Glutamatergic neuron (in vitro differentiated cells): ENCODE results near the gene RAB7B. TPM values are rescaled to one million over a fixed set of nuclear protein-coding genes. Genes with fewer than 3 reads are reported as not detected.

Source experiments
- DNase-seq: peaks from one replicate; pipeline ENCODE4 v3.0.0; 2022
- H3K27ac Mint-ChIP-seq: one replicate; pipeline ENCODE4 v1.8.0; 2020; ENCODE audit warnings: mild to moderate bottlenecking, mixed read lengths, inconsistent platforms; ENCODE audit not compliant: unreplicated experiment
- H3K27me3 Mint-ChIP-seq: one replicate; pipeline ENCODE4 v1.8.0; 2020; ENCODE audit warnings: mild to moderate bottlenecking, moderate library complexity, mixed read lengths, inconsistent platforms; ENCODE audit not compliant: unreplicated experiment
- H3K36me3 Mint-ChIP-seq: one replicate; pipeline ENCODE4 v1.8.0; 2020; ENCODE audit warnings: mild to moderate bottlenecking, mixed read lengths, inconsistent platforms; ENCODE audit not compliant: unreplicated experiment
- H3K4me1 Mint-ChIP-seq: one replicate; pipeline ENCODE4 v1.8.0; 2020; ENCODE audit warnings: mild to moderate bottlenecking, low read depth, mixed read lengths, inconsistent platforms; ENCODE audit not compliant: unreplicated experiment
- H3K4me3 Mint-ChIP-seq: one replicate; pipeline ENCODE4 v1.8.0; 2020; ENCODE audit warnings: mild to moderate bottlenecking, mixed read lengths, inconsistent platforms; ENCODE audit not compliant: unreplicated experiment
- H3K9me3 Mint-ChIP-seq: one replicate; pipeline ENCODE4 v1.8.0; 2020; ENCODE audit warnings: mild to moderate bottlenecking, moderate library complexity, mixed read lengths, inconsistent platforms; ENCODE audit not compliant: unreplicated experiment
- total RNA-seq: library from RNA; stranded (reverse); fragmentation: NEBNext Ultra II Directional; extraction: Animal tissue kit (Norgen Biotek cat#: 25700); gene quantifications from one replicate; pipeline ENCODE4 v1.2.1, GENCODE V29; 2021; ENCODE audit not compliant: unreplicated experiment
- TF ChIP-seq, protein P1 (sequence below): fragments of 200-600 bp; sonication (generic); IDR thresholded peaks from one replicate; pipeline ENCODE4 v1.5.0; 2021; ENCODE audit not compliant: partially characterized antibody, unreplicated experiment

The RAB7B gene
- total RNA-seq, 1 donor from 2014 or later, result not detected

DNA sequence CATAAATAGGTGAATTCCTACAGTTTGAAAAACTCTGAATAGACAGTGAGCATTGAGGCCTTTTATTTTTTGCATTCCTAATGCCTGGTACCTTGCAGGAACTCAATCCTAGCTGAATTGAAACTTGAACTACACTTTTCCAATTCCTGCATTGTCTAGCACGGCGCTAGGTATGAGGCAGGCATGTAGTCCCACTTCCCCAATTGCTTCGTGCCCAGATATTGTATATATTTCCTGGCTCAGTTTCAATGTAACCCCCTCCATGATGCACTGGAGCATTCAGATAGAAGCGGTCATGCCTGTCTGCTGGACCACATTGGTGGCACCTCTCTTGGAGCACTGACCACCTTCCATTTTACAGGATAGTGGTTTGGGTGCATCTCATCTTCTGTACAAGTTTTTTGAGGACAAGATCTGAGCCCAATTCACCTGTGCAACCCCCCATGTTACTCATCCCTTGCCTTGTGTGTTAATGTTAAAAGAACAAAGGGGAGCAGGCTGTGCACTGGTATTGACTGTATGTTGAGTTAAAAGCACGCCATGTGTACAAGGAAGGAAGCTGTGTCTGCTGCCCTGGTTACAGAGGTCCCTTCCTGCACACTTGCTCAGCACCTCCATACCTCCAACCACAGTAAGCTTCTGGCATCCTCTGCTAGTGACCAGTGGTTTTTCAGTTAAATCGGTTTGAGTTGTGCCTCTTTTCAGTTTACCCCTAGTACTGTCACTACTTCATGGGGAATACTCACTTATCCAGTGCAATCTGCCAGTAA is 10.0 kb upstream of the RAB7B start:
- H3K27me3 Mint-ChIP-seq, result no peaks in the 10 kb centered on the region
- TF ChIP-seq, protein P1, sequence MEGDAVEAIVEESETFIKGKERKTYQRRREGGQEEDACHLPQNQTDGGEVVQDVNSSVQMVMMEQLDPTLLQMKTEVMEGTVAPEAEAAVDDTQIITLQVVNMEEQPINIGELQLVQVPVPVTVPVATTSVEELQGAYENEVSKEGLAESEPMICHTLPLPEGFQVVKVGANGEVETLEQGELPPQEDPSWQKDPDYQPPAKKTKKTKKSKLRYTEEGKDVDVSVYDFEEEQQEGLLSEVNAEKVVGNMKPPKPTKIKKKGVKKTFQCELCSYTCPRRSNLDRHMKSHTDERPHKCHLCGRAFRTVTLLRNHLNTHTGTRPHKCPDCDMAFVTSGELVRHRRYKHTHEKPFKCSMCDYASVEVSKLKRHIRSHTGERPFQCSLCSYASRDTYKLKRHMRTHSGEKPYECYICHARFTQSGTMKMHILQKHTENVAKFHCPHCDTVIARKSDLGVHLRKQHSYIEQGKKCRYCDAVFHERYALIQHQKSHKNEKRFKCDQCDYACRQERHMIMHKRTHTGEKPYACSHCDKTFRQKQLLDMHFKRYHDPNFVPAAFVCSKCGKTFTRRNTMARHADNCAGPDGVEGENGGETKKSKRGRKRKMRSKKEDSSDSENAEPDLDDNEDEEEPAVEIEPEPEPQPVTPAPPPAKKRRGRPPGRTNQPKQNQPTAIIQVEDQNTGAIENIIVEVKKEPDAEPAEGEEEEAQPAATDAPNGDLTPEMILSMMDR, result no peak
- no peak overlapping the region for H3K4me3 Mint-ChIP-seq
- no peak for DNase-seq
- H3K4me1 Mint-ChIP-seq, result no peaks in the 10 kb centered on the region
- no peaks in the 10 kb centered on the region for H3K36me3 Mint-ChIP-seq
- H3K27ac Mint-ChIP-seq, result no peak overlapping the region
- no peaks in the 10 kb centered on the region for H3K9me3 Mint-ChIP-seq

DNA sequence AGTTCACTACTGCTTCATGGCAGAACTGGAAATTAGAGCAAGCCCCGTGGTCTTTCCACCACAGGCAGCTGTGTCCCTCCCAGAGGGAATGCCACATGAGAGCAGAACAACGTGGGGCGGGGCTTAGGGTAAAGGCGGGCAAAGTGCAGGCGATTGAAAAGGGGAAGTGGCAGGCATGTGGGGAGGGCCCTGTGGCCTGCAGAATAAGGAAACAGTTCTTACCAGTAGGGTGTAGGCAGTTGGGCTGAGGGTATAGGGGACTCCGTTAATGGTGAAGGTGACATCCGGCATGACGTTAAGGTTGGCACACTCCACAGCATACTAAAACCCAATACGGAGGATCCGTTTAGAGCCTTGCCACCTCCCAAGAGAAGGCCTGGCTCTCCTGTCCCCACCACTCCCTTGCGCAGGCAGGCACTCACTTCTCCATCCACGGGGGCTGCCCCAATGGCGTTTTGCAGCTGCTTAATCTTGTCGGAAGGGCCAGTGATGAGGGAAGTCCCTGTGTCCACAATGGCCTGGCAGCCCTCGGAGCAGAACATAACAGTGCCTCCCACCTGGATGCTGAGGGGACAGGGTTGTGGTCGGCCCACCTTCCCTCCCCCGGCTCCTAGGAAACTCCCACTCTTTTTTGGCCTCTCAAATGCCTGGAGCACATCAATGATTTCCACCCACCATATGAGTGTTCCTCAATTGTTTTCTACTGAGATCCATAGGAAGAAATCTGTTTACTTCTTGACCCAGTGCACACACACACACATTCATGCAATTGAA is 9.1 kb upstream of the RAB7B start:
- Mint-ChIP-seq H3K4me3 (no peak overlapping the region), H3K27me3 (no peaks in the 10 kb centered on the region), H3K9me3 (no peaks in the 10 kb centered on the region), H3K4me1 (no peaks in the 10 kb centered on the region), H3K27ac (no peak overlapping the region), H3K36me3 (no peaks in the 10 kb centered on the region)
- DNase-seq, result no peak
- TF ChIP-seq, protein P1, result no peak

DNA sequence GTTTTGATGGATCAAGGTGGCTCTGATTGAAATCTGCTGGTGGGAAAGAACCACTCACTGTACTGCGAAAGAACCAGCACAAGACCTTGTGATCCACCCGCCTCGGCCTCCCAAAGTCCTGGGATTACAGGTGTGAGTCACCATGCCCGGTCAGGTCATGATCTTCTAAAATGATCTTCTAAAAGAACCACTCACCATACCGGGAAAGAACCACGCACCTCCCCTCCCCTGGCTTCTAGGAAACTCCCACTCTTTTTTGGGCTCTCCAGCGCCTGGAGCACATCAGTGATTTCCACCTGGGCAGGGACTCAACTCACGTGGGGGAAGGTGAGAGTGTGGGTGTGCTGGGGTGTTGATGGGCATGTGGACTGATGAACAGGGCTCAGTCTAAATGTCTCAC is 7.9 kb upstream of the RAB7B start:
- TF ChIP-seq, protein P1, result no peak
- no peak for DNase-seq
- H3K9me3 Mint-ChIP-seq, result no peaks in the 10 kb centered on the region
- H3K27me3 Mint-ChIP-seq, result no peaks in the 10 kb centered on the region
- H3K4me3 Mint-ChIP-seq, result no peak overlapping the region
- no peaks in the 10 kb centered on the region for H3K4me1 Mint-ChIP-seq
- H3K27ac Mint-ChIP-seq, result no peak overlapping the region
- H3K36me3 Mint-ChIP-seq, result no peaks in the 10 kb centered on the region

DNA sequence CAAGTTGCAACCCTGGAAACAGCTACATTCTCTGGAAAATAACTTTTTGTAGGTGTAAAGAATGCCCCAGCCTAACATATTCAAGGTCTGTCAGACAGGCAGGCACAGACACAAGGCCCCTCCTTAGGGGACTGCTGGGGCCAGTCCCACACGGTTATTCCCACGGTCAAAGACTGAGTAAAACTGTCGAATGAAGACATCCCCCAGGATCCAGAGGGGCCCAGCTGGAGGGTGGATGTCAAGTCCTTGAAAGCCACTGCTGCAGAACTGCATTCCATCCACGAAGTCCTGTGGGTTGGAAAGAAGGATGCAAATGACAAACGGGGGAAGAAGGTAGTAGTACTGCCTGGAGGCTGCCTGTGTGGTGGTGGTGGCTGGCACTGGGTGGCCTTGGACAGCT is 6.9 kb upstream of the RAB7B start:
- H3K36me3 Mint-ChIP-seq, result no peaks in the 10 kb centered on the region
- TF ChIP-seq, protein P1, result no peak
- no peaks in the 10 kb centered on the region for H3K4me1 Mint-ChIP-seq
- H3K27me3 Mint-ChIP-seq, result no peaks in the 10 kb centered on the region
- no peaks in the 10 kb centered on the region for H3K9me3 Mint-ChIP-seq
- no peak overlapping the region for H3K4me3 Mint-ChIP-seq
- H3K27ac Mint-ChIP-seq, result no peak overlapping the region
- no peak for DNase-seq

DNA sequence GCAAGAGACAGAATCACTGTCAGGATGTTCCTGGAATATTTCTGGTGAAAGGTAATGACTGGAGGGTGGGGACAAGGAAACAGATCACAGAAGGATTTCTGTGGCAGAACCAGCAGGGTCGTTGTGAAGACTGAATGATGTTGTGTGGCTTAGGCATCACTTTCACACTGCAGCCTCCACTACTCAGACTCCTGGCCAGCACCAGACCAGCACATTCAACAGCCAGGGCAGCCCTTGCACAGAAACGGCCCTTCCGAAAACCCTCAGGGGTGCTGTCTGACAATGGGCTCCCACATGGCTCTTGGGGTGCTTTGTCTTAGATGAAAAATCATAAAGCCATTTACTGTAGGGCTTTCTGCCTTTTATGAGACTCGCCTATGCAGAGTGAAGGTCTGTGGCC is 3.8 kb upstream of the RAB7B start:
- peaks cover 2% of the 10 kb centered on the region for H3K4me1 Mint-ChIP-seq
- DNase-seq, result no peak

More for the DNA sequence above, 3.8 kb upstream of the RAB7B start:
- peaks cover 10% of the 10 kb centered on the region for H3K9me3 Mint-ChIP-seq
- TF ChIP-seq, protein P1, result no peak
- H3K27me3 Mint-ChIP-seq, result peaks cover 2% of the 10 kb centered on the region
- no peak overlapping the region for H3K4me3 Mint-ChIP-seq
- no peak overlapping the region for H3K27ac Mint-ChIP-seq
- peaks cover 7% of the 10 kb centered on the region for H3K36me3 Mint-ChIP-seq
